Left renal cortex interstitium (tissue), 4 donors: ENCODE results near the gene CTNNBL1. TPM values are rescaled to one million over a fixed set of nuclear protein-coding genes. Genes with fewer than 3 reads are reported as not detected.

Experiments
- DNase-seq, 4 donors: peaks; one replicate each; pipeline ENCODE4 v3.0.0-alpha.2; 2013; ENCODE audit warnings: low read depth in 4 of 4, low spot score in 2 of 4, missing footprints in 1 of 4
- polyA plus RNA-seq, 4 donors: library from polyadenylated mRNA; unstranded; fragments of 120-200 nt; gene quantifications; one replicate each; pipeline ENCODE4 v1.2.1, GENCODE V29; 2013; ENCODE audit not compliant: insufficient read length in 4 of 4

CTNNBL1 gene
- polyA plus RNA-seq, 4 donors, result 45.6 to 61.5 (median 53.0) TPM

GRCh38 chr20:37807471-37808232 is 113.8 kb downstream of the CTNNBL1 start:
- DNase-seq, result no peak

- no peak for DNase-seq
Observed at GRCh38 chr20:37808233-37809070, 114.6 kb downstream of the CTNNBL1 start.

GRCh38 chr20:37810027-37810426 is 116.2 kb downstream of the CTNNBL1 start:
- no peak for DNase-seq

GRCh38 chr20:37816003-37816402 is 122.2 kb downstream of the CTNNBL1 start:
- no peak for DNase-seq

- no peak for DNase-seq
Observed at GRCh38 chr20:37816726-37817125, 122.9 kb downstream of the CTNNBL1 start.

GRCh38 chr20:37821696-37822095 is 127.9 kb downstream of the CTNNBL1 start:
- DNase-seq, result no peak

GRCh38 chr20:37822141-37822601 is 128.3 kb downstream of the CTNNBL1 start:
- peak in 1 of 4 donors; percentile 35 for DNase-seq

GRCh38 chr20:37823296-37823980 is 129.6 kb downstream of the CTNNBL1 start:
- peak in 1 of 4 donors; percentile 23 for DNase-seq

- DNase-seq, result no peak
Observed at GRCh38 chr20:37827605-37828004, 133.8 kb downstream of the CTNNBL1 start.

- no peak for DNase-seq
Observed at GRCh38 chr20:37828684-37829083, 134.9 kb downstream of the CTNNBL1 start.

GRCh38 chr20:37829128-37829527 is 135.3 kb downstream of the CTNNBL1 start:
- no peak for DNase-seq

GRCh38 chr20:37833221-37833896 is 139.5 kb downstream of the CTNNBL1 start:
- no peak for DNase-seq

- no peak for DNase-seq
Observed at GRCh38 chr20:37836926-37837325, 143.1 kb downstream of the CTNNBL1 start.

- DNase-seq, result no peak
Observed at GRCh38 chr20:37837924-37838323, 144.1 kb downstream of the CTNNBL1 start.

GRCh38 chr20:37838769-37839431 is 145.1 kb downstream of the CTNNBL1 start:
- DNase-seq, result no peak

- DNase-seq, result no peak
Observed at GRCh38 chr20:37839432-37839827, 145.6 kb downstream of the CTNNBL1 start.

GRCh38 chr20:37839955-37840354 is 146.1 kb downstream of the CTNNBL1 start:
- DNase-seq, result no peak

GRCh38 chr20:37841389-37841788 is 147.6 kb downstream of the CTNNBL1 start:
- no peak for DNase-seq

- DNase-seq, result no peak
Observed at GRCh38 chr20:37841971-37842370, 148.1 kb downstream of the CTNNBL1 start.

GRCh38 chr20:37845241-37845681 is 151.4 kb downstream of the CTNNBL1 start:
- DNase-seq, result no peak
